HepG2 (cell line): ENCODE data around the gene STEAP2. TPM values are rescaled to one million over a fixed set of nuclear protein-coding genes. Genes with fewer than 3 reads are reported as not detected.

ENCODE experiments used
- AGO2 ChIP-seq: fragments of 200-400 bp; formaldehyde crosslinking; optimal IDR thresholded peaks from 2 replicates; pipeline ENCODE3; 2017; ENCODE audit warnings: mild to moderate bottlenecking, low read depth, low read length, moderate library complexity
- AKNA ChIP-seq: sonication (generic); formaldehyde crosslinking; IDR thresholded peaks from 2 replicates; pipeline ENCODE4 v1.4.0; 2020; ENCODE audit warnings: missing genetic modification reagents, borderline replicate concordance
- CERS6 ChIP-seq: sonication (generic); formaldehyde crosslinking; IDR thresholded peaks from 2 replicates; pipeline ENCODE4 v1.5.0; 2020; ENCODE audit warnings: missing genetic modification reagents
- IKZF4 ChIP-seq: sonication (generic); formaldehyde crosslinking; IDR thresholded peaks from 2 replicates; pipeline ENCODE4 v1.5.1; 2020; ENCODE audit warnings: borderline replicate concordance, mild to moderate bottlenecking, low read depth, missing genetic modification reagents; ENCODE audit errors: not compliant biosample characterization
- ISL2 ChIP-seq: sonication (generic); formaldehyde crosslinking; IDR thresholded peaks from 2 replicates; pipeline ENCODE4 v1.5.0; 2020; ENCODE audit warnings: missing genetic modification reagents
- KLF11 ChIP-seq: IDR thresholded peaks from 2 replicates; pipeline ENCODE4 v1.6.1; 2016; ENCODE audit warnings: missing compliant biosample characterization
- MAZ ChIP-seq, 2 experiments: sonication (generic) in 1 of 2; formaldehyde crosslinking in 1 of 2; IDR thresholded peaks; 2 replicates each; pipeline versions ENCODE4 v1.5.0 to v1.6.1; 2012 to 2020; ENCODE audit warnings: low read depth in 2 of 2, mild to moderate bottlenecking in 2 of 2, borderline replicate concordance in 1 of 2, improper control_type of control experiment in 1 of 2, low read length in 1 of 2, missing genetic modification reagents in 1 of 2, moderate library complexity in 1 of 2
- NCOA1 ChIP-seq: sonication (generic); formaldehyde crosslinking; IDR thresholded peaks from 2 replicates; pipeline ENCODE4 v1.9.0; 2021; ENCODE audit warnings: missing genetic modification reagents
- NCOA2 ChIP-seq: sonication (generic); formaldehyde crosslinking; IDR thresholded peaks from 2 replicates; pipeline ENCODE4 v1.8.0; 2022; ENCODE audit warnings: inconsistent platforms
- YEATS2 ChIP-seq: sonication (generic); formaldehyde crosslinking; IDR thresholded peaks from 2 replicates; pipeline ENCODE4 v1.4.0; 2020; ENCODE audit warnings: missing genetic modification reagents, borderline replicate concordance
- ZFP36L2 ChIP-seq: sonication (generic); formaldehyde crosslinking; IDR thresholded peaks from 2 replicates; pipeline ENCODE4 v1.4.0; 2020; ENCODE audit warnings: missing genetic modification reagents
- ZMAT5 ChIP-seq: sonication (generic); formaldehyde crosslinking; IDR thresholded peaks from 2 replicates; pipeline ENCODE4 v1.5.0; 2020; ENCODE audit warnings: mild to moderate bottlenecking, low read depth, missing genetic modification reagents, borderline replicate concordance
- ZNF101 ChIP-seq: sonication (generic); formaldehyde crosslinking; IDR thresholded peaks from 2 replicates; pipeline ENCODE4 v1.4.0; 2020; ENCODE audit warnings: mild to moderate bottlenecking, low read depth, missing genetic modification reagents, borderline replicate concordance
- ZNF260 ChIP-seq: sonication (generic); formaldehyde crosslinking; IDR thresholded peaks from 2 replicates; pipeline ENCODE4 v1.4.0; 2020; ENCODE audit warnings: missing genetic modification reagents, low read depth, mild to moderate bottlenecking, borderline replicate concordance
- ZNF605 ChIP-seq: sonication (generic); formaldehyde crosslinking; IDR thresholded peaks from 2 replicates; pipeline ENCODE4 v1.8.0; 2022; ENCODE audit warnings: mild to moderate bottlenecking, missing genetic modification reagents
- ZNF777 ChIP-seq: sonication (generic); formaldehyde crosslinking; IDR thresholded peaks from 2 replicates; pipeline ENCODE4 v1.4.0; 2020; ENCODE audit warnings: missing genetic modification reagents
- ZNF792 ChIP-seq: IDR thresholded peaks from 2 replicates; pipeline ENCODE4 v1.6.1; 2016
- ZSCAN21 ChIP-seq: sonication (generic); formaldehyde crosslinking; IDR thresholded peaks from 2 replicates; pipeline ENCODE4 v1.8.0; 2022; ENCODE audit warnings: mild to moderate bottlenecking, missing genetic modification reagents, moderate library complexity, borderline replicate concordance
- polyA plus RNA-seq, 8 experiments: library from polyadenylated mRNA; depleted of rRNA in 3 of 8; stranded (reverse) in 7 of 8; unstranded in 1 of 8; fragments of >200 nt; fragmentation: Illumina TruSeq in 4 of 8; extraction: Trizol in 4 of 8; gene quantifications; 2 replicates each; pipeline versions ENCODE4 v1.2.1 to v1.2.3, GENCODE V29; 2011 to 2016; ENCODE audit warnings: low read depth in 4 of 8, missing spikeins in 1 of 8, mixed read lengths in 1 of 8; ENCODE audit not compliant: insufficient read depth in 1 of 8
- total RNA-seq, 5 experiments: library from RNA; depleted of rRNA; stranded (reverse); fragments of >200 nt; fragmentation: Illumina TruSeq; extraction: Trizol; gene quantifications; 2 replicates each; pipeline ENCODE4 v1.2.3, GENCODE V29; 2016; ENCODE audit warnings: low read depth in 1 of 5
- TF ChIP-seq, protein P1 (sequence below): sonication (generic); IDR thresholded peaks from 2 replicates; pipeline ENCODE4 v1.6.1; 2016; ENCODE audit warnings: low read depth, borderline replicate concordance
- TF ChIP-seq, protein P2 (sequence below): sonication (generic); formaldehyde crosslinking; IDR thresholded peaks from 2 replicates; pipeline ENCODE4 v1.5.1; 2020; ENCODE audit warnings: missing genetic modification reagents, mild to moderate bottlenecking, borderline replicate concordance

The STEAP2 gene
- total and polyA plus RNA-seq, 2 of the 13 experiments (the other 11 are each of a cell fraction or from before 2014, with no cell fraction given), result 4.3 to 4.4 TPM

- no peak for TF ChIP-seq ZMAT5 (CRISPR knock-in tag)
- TF ChIP-seq ZNF101 (CRISPR knock-in tag), result no peak
- TF ChIP-seq, protein P1, sequence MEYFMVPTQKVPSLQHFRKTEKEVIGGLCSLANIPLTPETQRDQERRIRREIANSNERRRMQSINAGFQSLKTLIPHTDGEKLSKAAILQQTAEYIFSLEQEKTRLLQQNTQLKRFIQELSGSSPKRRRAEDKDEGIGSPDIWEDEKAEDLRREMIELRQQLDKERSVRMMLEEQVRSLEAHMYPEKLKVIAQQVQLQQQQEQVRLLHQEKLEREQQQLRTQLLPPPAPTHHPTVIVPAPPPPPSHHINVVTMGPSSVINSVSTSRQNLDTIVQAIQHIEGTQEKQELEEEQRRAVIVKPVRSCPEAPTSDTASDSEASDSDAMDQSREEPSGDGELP, result no peak
- TF ChIP-seq ISL2 (CRISPR knock-in tag), result peak; percentile 44; the same call in 1 of the 2 replicates
- TF ChIP-seq, protein P2, sequence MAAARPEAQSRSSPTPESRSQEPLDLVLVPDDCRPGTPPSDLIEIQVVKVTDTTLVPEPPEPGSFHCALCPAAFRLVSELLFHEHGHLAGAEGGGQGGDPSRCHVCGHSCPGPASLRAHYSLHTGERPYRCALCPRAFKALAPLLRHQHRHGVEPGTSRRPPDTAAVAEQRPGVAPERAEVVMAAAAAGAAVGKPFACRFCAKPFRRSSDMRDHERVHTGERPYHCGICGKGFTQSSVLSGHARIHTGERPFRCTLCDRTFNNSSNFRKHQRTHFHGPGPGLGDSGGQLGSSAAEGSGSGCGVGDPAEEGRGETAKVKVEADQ (CRISPR knock-in tag), result no peak
- TF ChIP-seq NCOA1 (CRISPR knock-in tag), result no peak
- TF ChIP-seq IKZF4 (CRISPR knock-in tag), result peak; percentile 54
- peak; percentile 56; the same call in 1 of the 2 replicates for TF ChIP-seq KLF11 (CRISPR knock-in tag)
- no peak for TF ChIP-seq NCOA2 (CRISPR knock-in tag)
- TF ChIP-seq YEATS2, result peak; percentile 91; the same call in 1 of the 2 replicates
- no peak for TF ChIP-seq AGO2
- TF ChIP-seq ZSCAN21 (CRISPR knock-in tag), result peak; percentile 49; the same call in 1 of the 2 replicates
- peak; percentile 66; the same call in 1 of the 2 replicates for TF ChIP-seq ZNF605
- TF ChIP-seq MAZ (IDR thresholded peaks at IDR 0.05; ENCODE audit: borderline replicate concordance, low read depth, low read length), result no peak
- TF ChIP-seq MAZ (CRISPR knock-in tag; IDR thresholded peaks at IDR 0.05; ENCODE audit: low read depth), result no peak; the same call in none of the 2 replicates
- no peak for TF ChIP-seq AKNA (CRISPR knock-in tag)
- TF ChIP-seq ZNF260 (CRISPR knock-in tag), result no peak
- TF ChIP-seq CERS6, result no peak
- peak; percentile 48; the same call in 1 of the 2 replicates for TF ChIP-seq ZNF792 (CRISPR knock-in tag)
- TF ChIP-seq ZFP36L2 (CRISPR knock-in tag), result no peak
- TF ChIP-seq ZNF777 (CRISPR knock-in tag), result peak; percentile 21; the same call in 1 of the 2 replicates
Observed at GRCh38 chr7:90244909-90245851, 33.6 kb downstream of the STEAP2 start, which contains the start of gene CFAP69 (continued).
